ENCODE results near the gene YPEL4.

Gene YPEL4

DNA sequence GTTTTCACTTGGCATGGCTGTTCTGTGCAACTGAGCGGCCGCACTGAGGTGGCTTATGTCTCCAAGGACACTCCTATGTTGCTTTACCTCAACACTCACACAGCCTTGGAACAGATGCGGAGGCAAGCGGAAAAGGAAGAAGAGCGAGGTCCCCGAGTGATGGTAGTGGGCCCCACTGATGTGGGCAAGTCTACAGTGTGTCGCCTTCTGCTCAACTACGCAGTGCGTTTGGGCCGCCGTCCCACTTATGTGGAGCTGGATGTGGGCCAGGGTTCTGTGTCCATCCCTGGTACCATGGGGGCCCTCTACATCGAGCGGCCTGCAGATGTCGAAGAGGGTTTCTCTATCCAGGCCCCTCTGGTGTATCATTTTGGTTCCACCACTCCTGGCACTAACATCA, 10.0 kb upstream of the YPEL4 start:
- Histone ChIP-seq H3K4me3 (ENCODE audit: low read length) (no peak overlapping the region), H4K20me1 (ENCODE audit: control insufficient read depth, insufficient read depth, low read depth, low read length) (no peaks in the 10 kb centered on the region; the same call in 1 of the 2 replicates), H3K36me3 (ENCODE audit: control insufficient read depth, low read length) (peaks cover 37% of the 10 kb centered on the region), H3K27me3 (ENCODE audit: control insufficient read depth, low read length) (no peaks in the 10 kb centered on the region), H3K9me3 (ENCODE audit: control insufficient read depth, insufficient read depth, low read length) (no peaks in the 10 kb centered on the region), H3K27ac (ENCODE audit: low read depth, low read length) (no peak overlapping the region), H3K4me2 (ENCODE audit: low read length) (no peak overlapping the region), H3F3A (ENCODE audit: control insufficient read depth, insufficient read depth) (peaks cover 5% of the 10 kb centered on the region; the same call in 1 of the 2 replicates), H3K4me1 (ENCODE audit: control insufficient read depth, low read length) (peaks cover 12% of the 10 kb centered on the region), H3K79me2 (ENCODE audit: control insufficient read depth, low read length) (peaks cover 37% of the 10 kb centered on the region), H3K9me2 (replicated peaks; ENCODE audit: control insufficient read depth, low read length) (no peaks in the 10 kb centered on the region)
- no peak for TF ChIP-seq EZH2phosphoT487 (IDR thresholded peaks at IDR 0.05; ENCODE audit: borderline replicate concordance, low read length)
- TF ChIP-seq, protein P1, sequence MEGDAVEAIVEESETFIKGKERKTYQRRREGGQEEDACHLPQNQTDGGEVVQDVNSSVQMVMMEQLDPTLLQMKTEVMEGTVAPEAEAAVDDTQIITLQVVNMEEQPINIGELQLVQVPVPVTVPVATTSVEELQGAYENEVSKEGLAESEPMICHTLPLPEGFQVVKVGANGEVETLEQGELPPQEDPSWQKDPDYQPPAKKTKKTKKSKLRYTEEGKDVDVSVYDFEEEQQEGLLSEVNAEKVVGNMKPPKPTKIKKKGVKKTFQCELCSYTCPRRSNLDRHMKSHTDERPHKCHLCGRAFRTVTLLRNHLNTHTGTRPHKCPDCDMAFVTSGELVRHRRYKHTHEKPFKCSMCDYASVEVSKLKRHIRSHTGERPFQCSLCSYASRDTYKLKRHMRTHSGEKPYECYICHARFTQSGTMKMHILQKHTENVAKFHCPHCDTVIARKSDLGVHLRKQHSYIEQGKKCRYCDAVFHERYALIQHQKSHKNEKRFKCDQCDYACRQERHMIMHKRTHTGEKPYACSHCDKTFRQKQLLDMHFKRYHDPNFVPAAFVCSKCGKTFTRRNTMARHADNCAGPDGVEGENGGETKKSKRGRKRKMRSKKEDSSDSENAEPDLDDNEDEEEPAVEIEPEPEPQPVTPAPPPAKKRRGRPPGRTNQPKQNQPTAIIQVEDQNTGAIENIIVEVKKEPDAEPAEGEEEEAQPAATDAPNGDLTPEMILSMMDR (IDR thresholded peaks at IDR 0.05; ENCODE audit: low read depth, low read length, poor library complexity, severe bottlenecking): no peak

GRCh38 chr11:57658023-57658361, 8.3 kb upstream of the YPEL4 start:
- Histone ChIP-seq H3K79me2 (ENCODE audit: control insufficient read depth, low read length) (peaks cover 37% of the 10 kb centered on the region), H3K4me1 (ENCODE audit: control insufficient read depth, low read length) (peaks cover 19% of the 10 kb centered on the region), H3F3A (ENCODE audit: control insufficient read depth, insufficient read depth) (peaks cover 5% of the 10 kb centered on the region; the same call in 1 of the 2 replicates), H3K27ac (ENCODE audit: low read depth, low read length) (peak overlapping the region; percentile 55), H3K9me2 (replicated peaks; ENCODE audit: control insufficient read depth, low read length) (no peaks in the 10 kb centered on the region), H3K36me3 (ENCODE audit: control insufficient read depth, low read length) (peaks cover 37% of the 10 kb centered on the region), H3K27me3 (ENCODE audit: control insufficient read depth, low read length) (no peaks in the 10 kb centered on the region), H3K9me3 (ENCODE audit: control insufficient read depth, insufficient read depth, low read length) (no peaks in the 10 kb centered on the region), H3K4me3 (ENCODE audit: low read length) (peak overlapping the region; percentile 99), H4K20me1 (ENCODE audit: control insufficient read depth, insufficient read depth, low read depth, low read length) (no peaks in the 10 kb centered on the region; the same call in 1 of the 2 replicates), H3K4me2 (ENCODE audit: low read length) (peak overlapping the region; percentile 84)
- TF ChIP-seq, protein P1 (IDR thresholded peaks at IDR 0.05; ENCODE audit: low read depth, low read length, poor library complexity, severe bottlenecking): no peak
- TF ChIP-seq EZH2phosphoT487 (IDR thresholded peaks at IDR 0.05; ENCODE audit: borderline replicate concordance, low read length): no peak

DNA sequence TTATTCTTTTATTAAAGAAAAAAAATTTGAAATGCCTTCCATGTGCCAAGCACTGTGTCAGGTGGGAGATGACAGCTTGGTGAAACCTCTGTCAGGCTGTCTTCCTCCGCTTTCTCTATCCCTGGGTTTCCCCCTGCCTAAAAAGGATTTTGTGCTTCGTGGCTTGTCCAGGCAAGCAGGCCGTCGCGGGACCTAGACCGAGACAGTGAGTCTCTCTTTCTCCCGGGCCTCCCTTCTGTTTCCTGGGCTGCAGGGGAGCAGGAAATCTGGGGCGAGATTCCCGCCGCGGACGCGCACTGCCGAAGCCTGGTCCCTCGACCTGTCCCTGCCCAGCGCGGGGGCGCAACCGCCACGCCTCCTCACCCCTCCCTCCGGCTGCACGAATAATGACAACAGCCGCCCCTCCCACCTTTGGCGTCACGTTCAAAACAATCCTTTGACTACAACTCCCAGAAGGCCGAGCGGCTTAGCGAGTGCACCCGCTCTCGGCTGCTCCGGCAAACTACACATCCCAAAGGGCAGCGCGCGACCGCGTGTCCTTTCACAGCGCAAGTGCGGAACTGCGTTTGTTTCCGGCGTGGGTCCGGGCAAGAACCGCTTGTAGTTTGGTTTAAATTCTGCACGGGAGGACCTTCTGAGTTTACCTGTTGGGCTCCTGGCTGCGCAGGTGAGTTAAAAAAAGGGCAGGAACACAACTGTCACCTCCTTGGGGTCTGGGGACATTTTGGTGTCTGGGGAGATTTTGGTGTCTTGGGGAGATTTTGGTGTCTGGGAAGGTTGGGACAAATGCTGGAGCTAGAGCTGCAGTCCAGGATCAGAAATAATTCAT, 7.7 kb upstream of the YPEL4 start, which contains the start of gene CLP1:
Gene CLP1 (plus strand): TSS at position 569 of the 829 bp plus-strand sequence. CDS start 1,715 bp downstream, outside the sequence.
- no peaks in the 10 kb centered on the region; the same call in 1 of the 2 replicates for H4K20me1 ChIP-seq (ENCODE audit: control insufficient read depth, insufficient read depth, low read depth, low read length)
- H3F3A ChIP-seq (ENCODE audit: control insufficient read depth, insufficient read depth): peaks cover 1% of the 10 kb centered on the region; the same call in 1 of the 2 replicates
- TF ChIP-seq, protein P1 (IDR thresholded peaks at IDR 0.05; ENCODE audit: low read depth, low read length, poor library complexity, severe bottlenecking): no peak
- TF ChIP-seq EZH2phosphoT487 (IDR thresholded peaks at IDR 0.05; ENCODE audit: borderline replicate concordance, low read length): no peak
- H3K4me3 ChIP-seq (ENCODE audit: low read length): peak within 1 kb of the TSS; percentile 99
- H3K79me2 ChIP-seq (ENCODE audit: control insufficient read depth, low read length): peaks cover 36% of the 10 kb centered on the region
- peak within 1 kb of the TSS; percentile 55 for H3K27ac ChIP-seq (ENCODE audit: low read depth, low read length)
- peaks cover 31% of the 10 kb centered on the region for H3K36me3 ChIP-seq (ENCODE audit: control insufficient read depth, low read length)
- H3K4me1 ChIP-seq (ENCODE audit: control insufficient read depth, low read length): peaks cover 24% of the 10 kb centered on the region
- H3K4me2 ChIP-seq (ENCODE audit: low read length): peak within 1 kb of the TSS; percentile 84
- no peaks in the 10 kb centered on the region for H3K9me2 ChIP-seq (replicated peaks; ENCODE audit: control insufficient read depth, low read length)
- no peaks in the 10 kb centered on the region for H3K27me3 ChIP-seq (ENCODE audit: control insufficient read depth, low read length)
- no peaks in the 10 kb centered on the region for H3K9me3 ChIP-seq (ENCODE audit: control insufficient read depth, insufficient read depth, low read length)
